Progenitor cell of endocrine pancreas (in vitro differentiated cells): Measurements from ENCODE around the gene ATP1B2. TPM values are rescaled to one million over a fixed set of nuclear protein-coding genes. Genes with fewer than 3 reads are reported as not detected.
A peak's percentile ranks its signal among the peaks of the same experiment; 100 is the strongest.

Experiments used
- DNase-seq: peaks from one replicate; pipeline ENCODE4 v3.0.0; 2021; ENCODE audit warnings: low spot score; ENCODE audit not compliant: unreplicated experiment
- H3K27ac Mint-ChIP-seq: 2 replicates; pipeline ENCODE4 v1.8.0; 2021; ENCODE audit warnings: mild to moderate bottlenecking, moderate library complexity, mixed read lengths
- H3K27me3 Mint-ChIP-seq: 2 replicates; pipeline ENCODE4 v1.8.0; 2021; ENCODE audit warnings: mixed read lengths
- H3K36me3 Mint-ChIP-seq: 2 replicates; pipeline ENCODE4 v1.8.0; 2022; ENCODE audit warnings: mixed read lengths; ENCODE audit not compliant: insufficient read depth
- H3K4me1 Mint-ChIP-seq: 2 replicates; pipeline ENCODE4 v1.8.0; 2021; ENCODE audit warnings: low read depth, mixed read lengths
- H3K4me3 Mint-ChIP-seq: 2 replicates; pipeline ENCODE4 v1.8.0; 2021; ENCODE audit warnings: low read depth, mild to moderate bottlenecking, moderate library complexity, mixed read lengths
- H3K9me3 Mint-ChIP-seq: 2 replicates; pipeline ENCODE4 v1.8.0; 2021; ENCODE audit warnings: low read depth, mixed read lengths
- total RNA-seq: library from RNA; stranded (reverse); gene quantifications from 2 replicates; pipeline ENCODE4 v1.2.1, GENCODE V29; 2021
- TF ChIP-seq, protein P1 (sequence below): fragments of 200-600 bp; sonication (generic); IDR thresholded peaks from one replicate; pipeline ENCODE4 v1.5.0; 2021; ENCODE audit warnings: antibody characterized with exemption, mild to moderate bottlenecking; ENCODE audit not compliant: unreplicated experiment

ATP1B2 gene
- total RNA-seq, 1 donor from 2014 or later = 2.1 TPM

DNA sequence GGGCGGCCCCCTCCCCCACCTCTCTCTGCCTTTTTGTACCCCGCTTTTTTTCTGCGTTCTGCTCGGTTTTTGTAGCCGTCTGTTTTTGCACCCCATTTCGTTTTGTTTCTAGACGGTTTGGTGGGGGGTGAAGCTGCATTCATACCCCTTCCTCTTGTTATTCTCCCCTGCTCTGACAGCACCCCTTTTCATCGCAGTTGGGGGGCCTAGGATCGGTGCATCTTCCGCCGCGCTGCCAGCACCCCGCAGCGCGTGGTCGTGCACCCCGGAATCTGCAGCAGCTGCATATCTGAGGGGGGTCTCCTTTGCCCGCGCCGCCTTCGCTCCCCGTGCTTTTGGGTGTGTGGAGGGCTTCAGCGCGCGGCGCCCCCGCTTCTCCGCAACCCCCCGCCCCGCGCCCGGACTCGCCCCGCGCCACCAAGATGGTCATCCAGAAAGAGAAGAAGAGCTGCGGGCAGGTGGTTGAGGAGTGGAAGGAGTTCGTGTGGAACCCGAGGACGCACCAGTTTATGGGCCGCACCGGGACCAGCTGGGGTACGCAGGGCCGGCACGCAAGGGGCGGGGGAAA is 455 bp downstream of the ATP1B2 start:
- H3K36me3 Mint-ChIP-seq = no peaks in the 10 kb centered on the region
- peaks cover 11% of the 10 kb centered on the region for H3K4me1 Mint-ChIP-seq
- TF ChIP-seq, protein P1, sequence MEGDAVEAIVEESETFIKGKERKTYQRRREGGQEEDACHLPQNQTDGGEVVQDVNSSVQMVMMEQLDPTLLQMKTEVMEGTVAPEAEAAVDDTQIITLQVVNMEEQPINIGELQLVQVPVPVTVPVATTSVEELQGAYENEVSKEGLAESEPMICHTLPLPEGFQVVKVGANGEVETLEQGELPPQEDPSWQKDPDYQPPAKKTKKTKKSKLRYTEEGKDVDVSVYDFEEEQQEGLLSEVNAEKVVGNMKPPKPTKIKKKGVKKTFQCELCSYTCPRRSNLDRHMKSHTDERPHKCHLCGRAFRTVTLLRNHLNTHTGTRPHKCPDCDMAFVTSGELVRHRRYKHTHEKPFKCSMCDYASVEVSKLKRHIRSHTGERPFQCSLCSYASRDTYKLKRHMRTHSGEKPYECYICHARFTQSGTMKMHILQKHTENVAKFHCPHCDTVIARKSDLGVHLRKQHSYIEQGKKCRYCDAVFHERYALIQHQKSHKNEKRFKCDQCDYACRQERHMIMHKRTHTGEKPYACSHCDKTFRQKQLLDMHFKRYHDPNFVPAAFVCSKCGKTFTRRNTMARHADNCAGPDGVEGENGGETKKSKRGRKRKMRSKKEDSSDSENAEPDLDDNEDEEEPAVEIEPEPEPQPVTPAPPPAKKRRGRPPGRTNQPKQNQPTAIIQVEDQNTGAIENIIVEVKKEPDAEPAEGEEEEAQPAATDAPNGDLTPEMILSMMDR = no peak
- no peak overlapping the region for H3K27ac Mint-ChIP-seq
- peaks cover 66% of the 10 kb centered on the region for H3K27me3 Mint-ChIP-seq
- H3K4me3 Mint-ChIP-seq = peak overlapping the region; percentile 72
- DNase-seq = no peak
- H3K9me3 Mint-ChIP-seq = no peaks in the 10 kb centered on the region

DNA sequence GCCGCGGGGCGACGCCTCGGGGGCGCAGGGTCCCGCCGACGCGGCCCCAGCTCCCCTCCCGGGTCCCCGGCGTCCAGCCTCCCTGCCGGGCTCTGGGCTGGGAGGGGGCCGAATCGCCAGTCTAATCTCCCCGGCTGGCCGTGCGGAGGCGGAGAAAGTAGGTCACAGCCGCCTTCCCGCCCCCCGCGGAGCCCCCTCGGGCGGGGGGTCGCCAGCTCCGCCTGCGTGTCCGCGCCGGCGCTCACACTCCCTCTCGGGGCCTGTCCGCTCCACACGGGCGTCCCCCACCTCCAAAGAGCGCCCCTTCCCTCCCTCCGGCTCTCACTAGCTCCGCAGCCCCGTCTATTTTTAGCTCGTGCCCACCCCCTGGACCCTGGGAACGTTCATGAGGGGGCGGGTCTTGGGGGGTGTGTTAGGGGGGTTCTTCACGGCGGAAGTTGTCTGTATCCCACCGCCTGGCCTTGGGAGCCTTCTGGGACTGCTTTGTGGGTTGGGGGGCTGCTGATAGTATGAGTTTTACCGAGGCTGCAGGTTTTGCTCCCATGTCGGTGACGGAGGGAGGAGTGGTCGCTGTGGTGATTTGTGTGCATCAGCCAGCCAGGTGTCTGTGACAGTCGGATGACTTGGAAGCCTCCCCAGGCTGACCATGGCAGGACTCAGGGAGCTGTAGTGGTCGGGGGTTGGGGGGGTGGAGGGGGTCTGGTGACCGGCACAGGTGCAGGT is 1.1 kb downstream of the ATP1B2 start:
- Mint-ChIP-seq H3K27me3 (peaks cover 64% of the 10 kb centered on the region), H3K4me1 (peaks cover 11% of the 10 kb centered on the region), H3K4me3 (peak overlapping the region; percentile 72), H3K9me3 (no peaks in the 10 kb centered on the region), H3K36me3 (no peaks in the 10 kb centered on the region), H3K27ac (no peak overlapping the region)
- DNase-seq = no peak
- TF ChIP-seq, protein P1 = peak; percentile 24

DNA sequence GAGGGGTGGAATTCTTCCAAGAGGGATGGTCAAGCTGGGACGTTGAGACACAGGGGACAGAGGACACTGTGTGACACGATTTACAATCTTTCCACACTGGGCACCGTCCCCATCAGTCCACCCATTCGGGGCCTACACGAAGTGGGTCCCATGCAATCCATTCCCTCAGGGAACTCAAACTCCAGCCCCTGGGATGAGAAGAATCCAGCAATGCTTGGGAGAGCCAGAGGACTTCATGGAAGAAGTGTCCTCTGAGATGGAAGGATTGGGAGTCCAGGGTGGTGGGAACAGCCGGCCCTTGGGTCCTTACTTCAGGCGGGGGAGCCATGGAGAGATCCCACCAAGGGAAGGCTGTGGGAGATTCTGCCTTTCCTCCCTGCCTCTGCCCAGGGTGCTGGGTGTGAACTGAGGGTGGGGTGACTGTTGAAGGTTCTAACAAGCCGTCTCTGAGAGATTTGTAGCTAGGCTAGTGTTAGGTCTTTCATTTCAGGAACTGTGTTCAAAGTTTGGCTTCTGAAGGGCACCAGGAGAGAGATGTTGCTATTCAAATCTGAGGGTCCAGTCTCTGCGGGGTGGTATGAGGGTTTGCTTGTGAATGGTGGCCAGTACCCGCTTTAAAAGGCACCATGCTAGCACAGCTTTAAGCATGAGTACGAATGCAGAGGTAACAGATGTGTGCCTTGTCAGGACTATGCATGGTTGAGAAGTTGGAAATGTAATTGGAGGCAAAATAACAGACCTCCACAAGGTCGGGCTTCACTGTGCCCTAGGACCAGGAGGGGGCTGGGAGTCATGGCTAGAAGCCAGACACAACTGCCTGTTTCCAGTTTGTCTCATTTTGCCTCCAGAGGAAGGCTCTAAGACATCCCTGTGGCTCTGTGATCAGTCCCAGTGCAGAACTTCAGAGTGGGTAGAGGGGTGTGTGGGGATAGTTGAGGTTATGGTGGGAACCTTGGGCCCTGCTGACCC is 1.9 kb downstream of the ATP1B2 start:
- Mint-ChIP-seq H3K27me3 (peaks cover 61% of the 10 kb centered on the region), H3K27ac (no peak overlapping the region), H3K4me1 (peaks cover 17% of the 10 kb centered on the region), H3K9me3 (no peaks in the 10 kb centered on the region), H3K36me3 (no peaks in the 10 kb centered on the region), H3K4me3 (peak overlapping the region; percentile 66)
- no peak for DNase-seq
- TF ChIP-seq, protein P1 = no peak

DNA sequence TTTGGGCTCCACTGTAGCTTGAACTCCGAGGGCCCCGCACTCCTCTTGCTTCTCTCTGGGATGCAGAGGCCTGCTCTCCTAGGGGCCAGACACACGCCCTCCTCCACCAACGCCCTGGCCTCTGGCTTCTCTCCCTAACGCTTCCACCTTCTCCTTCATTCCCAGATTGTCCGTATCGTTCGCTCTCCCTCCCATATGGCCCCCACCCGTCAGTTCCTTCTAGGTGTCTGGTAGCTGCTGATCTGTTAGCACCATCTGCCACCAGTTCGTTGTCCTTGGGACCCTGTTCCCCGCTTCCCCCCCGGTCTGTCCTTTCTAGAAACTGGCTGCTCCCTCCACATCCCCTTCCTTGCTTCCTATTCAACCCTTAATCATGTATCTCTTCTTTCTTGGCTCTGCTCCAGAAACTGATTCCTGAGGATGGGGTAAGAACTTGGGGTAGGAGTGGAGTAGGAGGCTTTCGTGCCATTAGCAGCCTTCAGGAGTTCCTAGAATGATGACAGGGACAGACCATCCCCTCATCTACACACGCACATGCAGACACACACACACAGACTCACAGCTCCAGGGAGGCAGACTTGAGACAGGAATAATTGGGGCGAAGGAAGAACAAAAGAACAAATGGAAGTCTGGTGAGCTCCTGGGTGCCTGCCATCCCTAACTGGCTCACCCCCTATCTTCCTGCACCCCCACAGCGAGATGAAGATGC is 4.3 kb downstream of the ATP1B2 start:
- Mint-ChIP-seq H3K4me1 (peaks cover 15% of the 10 kb centered on the region), H3K36me3 (no peaks in the 10 kb centered on the region), H3K9me3 (no peaks in the 10 kb centered on the region), H3K27ac (no peak overlapping the region), H3K4me3 (no peak overlapping the region), H3K27me3 (peaks cover 52% of the 10 kb centered on the region)
- no peak for DNase-seq
- TF ChIP-seq, protein P1 = no peak

DNA sequence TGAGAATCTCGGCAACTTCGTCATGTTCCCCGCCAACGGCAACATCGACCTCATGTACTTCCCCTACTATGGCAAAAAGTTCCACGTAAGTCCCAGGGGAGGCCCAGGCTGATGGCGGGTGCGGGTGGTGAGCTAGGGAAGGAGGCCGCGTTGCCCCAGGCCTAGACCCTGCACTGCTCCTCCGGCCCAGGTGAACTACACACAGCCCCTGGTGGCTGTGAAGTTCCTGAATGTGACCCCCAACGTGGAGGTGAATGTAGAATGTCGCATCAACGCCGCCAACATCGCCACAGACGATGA is 4.8 kb downstream of the ATP1B2 start:
- Mint-ChIP-seq H3K4me1 (peaks cover 11% of the 10 kb centered on the region), H3K27ac (no peak overlapping the region), H3K27me3 (peaks cover 47% of the 10 kb centered on the region), H3K9me3 (no peaks in the 10 kb centered on the region), H3K4me3 (no peak overlapping the region), H3K36me3 (no peaks in the 10 kb centered on the region)
- TF ChIP-seq, protein P1 = no peak
- DNase-seq = no peak
